GM12891 (cell line): ENCODE results near the gene PDGFC.

Experiments
- DNase-seq: peaks from one replicate; pipeline ENCODE4 v3.0.0; 2011; ENCODE audit warnings: low spot score; ENCODE audit not compliant: insufficient read length
- FAIRE-seq: peaks from 2 replicates; lab custom pipeline; 2011; peaks lifted over from hg19 to GRCh38; lab: Jason Lieb, UNC
- PAX5 ChIP-seq: IDR thresholded peaks from 2 replicates; pipeline ENCODE4 v1.6.1; 2011; ENCODE audit warnings: low read length, moderate library complexity, mild to moderate bottlenecking; ENCODE audit not compliant: insufficient read depth, severe bottlenecking
- POLR2A ChIP-seq: IDR thresholded peaks from 2 replicates; pipeline ENCODE4 v1.6.1; 2011; ENCODE audit warnings: low read depth, low read length, control low read depth
- POLR2AphosphoS5 ChIP-seq: IDR thresholded peaks from 2 replicates; pipeline ENCODE4 v1.6.1; 2011; ENCODE audit warnings: low read depth, low read length, control low read depth
- POU2F2 ChIP-seq: IDR thresholded peaks from 2 replicates; pipeline ENCODE4 v1.6.1; 2011; ENCODE audit warnings: low read depth, mild to moderate bottlenecking, control low read depth, low read length, moderate library complexity
- SPI1 ChIP-seq: IDR thresholded peaks from 2 replicates; pipeline ENCODE4 v1.6.1; 2011; ENCODE audit warnings: low read depth, low read length, control low read depth
- TAF1 ChIP-seq: IDR thresholded peaks from 2 replicates; pipeline ENCODE4 v1.6.1; 2011; ENCODE audit warnings: low read depth, low read length, control low read depth

PDGFC gene

GRCh38 chr4:156953951-156954350, 17.6 kb downstream of the PDGFC start:
- DNase-seq = no peak
- no peak for FAIRE-seq
- TF ChIP-seq TAF1 (no peak), PAX5 (no peak), POLR2AphosphoS5 (no peak), POLR2A (no peak), POU2F2 (no peak), SPI1 (no peak)

DNA sequence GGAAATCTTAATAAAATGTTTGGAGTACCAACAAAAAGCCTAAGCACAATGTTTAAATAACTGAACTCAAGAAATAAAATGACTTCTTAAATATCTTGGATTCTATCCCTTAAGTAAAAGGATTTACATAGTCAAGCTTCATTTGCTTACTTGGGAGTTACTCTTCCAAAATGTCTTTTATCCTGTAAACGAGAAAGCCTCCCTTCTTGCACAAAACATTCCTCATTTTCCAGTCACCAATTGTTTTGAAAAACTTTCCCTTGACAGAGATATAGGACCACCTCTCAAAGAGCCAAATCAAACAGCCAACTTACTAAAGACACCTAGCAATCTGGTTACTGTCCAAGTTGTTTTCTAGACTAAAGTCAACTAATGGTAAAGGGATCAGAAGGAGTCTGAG, 18.6 kb downstream of the PDGFC start:
- no peak for DNase-seq
- TF ChIP-seq TAF1 (no peak), PAX5 (no peak)
- no peak for FAIRE-seq

DNA sequence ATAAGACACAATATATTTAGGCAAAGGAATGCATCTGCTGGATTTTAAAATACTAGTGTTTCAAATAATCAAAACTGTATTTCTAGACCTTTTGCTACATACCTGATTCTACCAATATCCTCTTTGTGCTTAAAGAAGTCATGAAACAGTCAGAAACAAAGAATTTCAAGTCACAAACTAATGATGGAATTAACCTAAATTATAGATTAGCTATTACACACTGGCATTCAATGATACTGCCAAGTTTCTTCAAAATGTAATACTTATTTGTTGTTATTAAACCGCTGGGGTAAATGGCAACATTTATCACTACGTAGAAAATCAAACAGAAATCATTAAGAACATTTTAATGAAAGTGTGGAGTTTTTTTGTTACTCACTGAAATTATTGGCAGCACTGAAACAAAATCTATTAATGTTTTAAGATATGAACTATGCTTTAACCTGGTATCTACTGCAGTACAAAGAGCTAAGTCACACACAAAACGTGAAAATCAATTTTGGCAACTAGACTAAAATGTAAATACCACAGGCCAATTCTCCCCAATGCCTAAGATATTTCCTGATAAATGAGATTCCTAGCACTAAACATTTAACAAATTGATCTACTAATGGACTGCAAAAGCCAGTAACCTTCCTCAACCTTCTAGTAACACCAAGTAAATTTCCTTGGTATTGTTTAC, 19.4 kb downstream of the PDGFC start:
- TF ChIP-seq POLR2A = no peak
- no peak for TF ChIP-seq PAX5
- TF ChIP-seq POU2F2 = no peak
- no peak for TF ChIP-seq SPI1
- FAIRE-seq = no peak
- DNase-seq = no peak

GRCh38 chr4:156950948-156951347, 20.7 kb downstream of the PDGFC start:
- DNase-seq = no peak
- TF ChIP-seq POU2F2 = no peak
- TF ChIP-seq POLR2AphosphoS5 = no peak
- TF ChIP-seq PAX5 = no peak
- no peak for TF ChIP-seq POLR2A
- TF ChIP-seq SPI1 = no peak
- TF ChIP-seq TAF1 = no peak
- no peak for FAIRE-seq

DNA sequence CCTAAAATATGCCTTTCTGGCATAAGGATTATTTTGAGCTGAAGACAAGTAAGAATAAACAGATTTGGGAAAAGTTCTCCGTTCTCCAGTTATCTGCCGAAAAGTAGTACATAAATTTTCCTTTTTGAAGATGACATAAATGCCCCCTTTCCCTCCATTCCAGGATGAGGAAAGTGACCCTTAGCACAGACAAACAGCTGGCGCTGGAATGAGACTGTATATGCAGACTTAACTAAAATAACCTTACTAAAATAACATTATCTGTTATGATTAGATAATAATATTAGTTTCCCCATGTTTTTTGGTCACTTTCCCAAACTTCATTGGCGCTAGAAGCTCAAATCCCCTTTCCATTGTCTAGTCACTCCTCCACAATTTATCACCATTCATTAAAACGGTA, 21.5 kb downstream of the PDGFC start:
- no peak for FAIRE-seq
- no peak for DNase-seq
- TF ChIP-seq POLR2AphosphoS5 (no peak), PAX5 (no peak), SPI1 (no peak), TAF1 (no peak), POLR2A (no peak), POU2F2 (no peak)

DNA sequence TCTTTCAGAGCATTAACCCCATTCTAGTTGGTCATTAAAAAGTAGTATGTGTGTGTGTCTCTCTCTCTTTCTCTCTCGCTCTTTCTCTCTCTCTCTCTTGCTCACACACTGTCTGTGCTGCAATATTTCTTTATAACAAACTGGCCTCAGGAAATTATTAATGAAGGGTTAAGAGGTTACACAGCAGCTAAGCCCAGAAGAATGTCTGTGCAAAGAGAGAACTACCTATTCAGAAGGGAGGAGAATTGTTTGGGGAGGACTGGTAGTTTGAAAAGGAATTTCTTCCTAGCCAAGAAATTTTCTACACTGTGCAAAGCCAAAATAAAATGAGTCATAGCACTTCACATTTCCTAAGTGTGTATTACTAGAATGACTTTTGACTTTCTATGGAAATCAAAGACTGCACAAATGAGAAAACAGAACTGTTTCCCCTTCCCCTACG, 22.2 kb downstream of the PDGFC start:
- TF ChIP-seq TAF1 = no peak
- TF ChIP-seq POLR2AphosphoS5 = no peak
- TF ChIP-seq POLR2A = no peak
- TF ChIP-seq PAX5 = no peak
- TF ChIP-seq POU2F2 = no peak
- no peak for TF ChIP-seq SPI1
- FAIRE-seq = no peak
- DNase-seq = no peak

DNA sequence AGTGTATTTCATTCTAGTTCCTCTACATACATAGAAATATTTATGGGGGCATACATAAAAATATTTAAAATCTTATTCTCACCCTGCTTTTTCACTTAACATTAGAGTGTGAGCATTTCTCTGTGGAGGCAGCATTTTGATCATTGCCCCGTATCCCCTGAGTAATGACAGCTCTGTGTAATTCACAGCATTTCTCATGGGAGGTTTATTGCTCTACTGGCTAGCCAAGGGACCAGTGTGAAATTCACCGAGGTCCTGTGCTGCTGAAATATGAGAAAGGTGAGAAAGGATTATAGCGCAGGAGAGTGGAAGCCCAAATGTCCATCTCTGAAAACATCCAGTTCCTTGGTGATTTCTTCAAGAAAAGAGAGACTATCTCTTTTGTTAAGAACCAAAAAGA, 22.9 kb downstream of the PDGFC start:
- DNase-seq (no peak), FAIRE-seq (no peak)
- no peak for TF ChIP-seq POU2F2
- TF ChIP-seq TAF1 = no peak
- TF ChIP-seq POLR2AphosphoS5 = no peak
- TF ChIP-seq POLR2A = no peak
- TF ChIP-seq PAX5 = no peak
- no peak for TF ChIP-seq SPI1

DNA sequence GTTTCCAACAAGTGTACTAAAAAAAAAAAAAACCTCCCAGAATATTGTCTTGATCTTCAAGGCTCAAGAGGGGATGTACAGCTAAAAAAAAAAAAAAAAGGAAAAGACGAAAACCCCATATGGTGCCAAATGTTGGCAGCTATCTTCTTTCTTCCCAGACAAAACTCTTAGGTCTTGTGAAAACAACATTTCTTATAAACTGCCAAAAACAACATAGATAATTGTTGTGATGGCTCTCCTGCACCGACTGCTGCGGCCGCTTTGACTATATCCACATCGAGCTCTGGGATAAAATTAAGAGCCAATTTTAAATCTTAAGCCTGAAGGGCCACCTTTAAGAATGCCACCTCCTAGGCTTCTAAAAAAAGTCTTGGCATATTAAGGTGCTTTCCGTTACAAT, 23.5 kb downstream of the PDGFC start:
- no peak for FAIRE-seq

DNA sequence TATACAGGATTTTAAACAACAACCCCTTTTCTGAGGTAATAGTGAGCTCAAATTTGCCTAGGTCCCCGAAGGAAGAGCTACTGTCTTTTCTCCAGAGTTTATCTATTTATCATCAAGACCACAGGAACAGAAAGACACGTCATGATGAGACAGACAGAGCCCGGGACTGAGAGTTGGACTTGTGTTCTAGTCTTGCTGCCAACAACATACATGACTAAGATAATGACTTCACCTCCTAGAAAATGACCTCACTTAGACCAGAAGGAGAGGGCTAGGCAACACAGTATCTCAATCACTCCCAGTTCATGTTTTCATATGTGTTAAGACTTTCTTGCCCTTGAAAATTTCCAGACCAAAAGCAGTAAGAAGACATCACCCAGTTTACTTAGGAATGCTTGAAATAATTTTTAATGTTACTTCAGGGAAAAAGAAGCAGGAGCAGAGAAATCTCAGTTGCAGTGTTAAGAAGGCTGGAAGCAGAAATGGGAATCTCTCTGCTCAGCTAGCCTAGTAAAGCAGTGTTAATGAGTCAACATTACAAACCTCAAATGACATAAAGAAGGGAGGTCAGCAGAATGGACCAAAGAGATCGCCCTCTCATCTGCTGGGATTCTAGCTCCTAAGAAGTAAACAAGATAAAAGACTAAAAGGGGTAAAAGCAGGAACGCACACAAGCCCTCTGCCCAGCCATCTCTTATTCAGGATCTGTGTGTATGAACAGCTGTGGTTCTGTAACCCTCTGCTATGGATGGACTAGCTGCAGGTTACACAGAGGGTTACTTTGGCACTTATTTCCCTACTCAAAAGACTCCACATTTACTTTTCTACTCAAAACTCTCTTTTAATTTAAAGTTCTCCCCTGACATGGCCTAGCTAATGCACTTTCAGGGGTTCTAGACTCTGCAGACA, 24.8 kb downstream of the PDGFC start:
- FAIRE-seq (no peak), DNase-seq (no peak)
- no peak for TF ChIP-seq TAF1

More for the DNA sequence above, 23.5 kb downstream of the PDGFC start:
- no peak for DNase-seq
- TF ChIP-seq TAF1 (no peak), POLR2AphosphoS5 (no peak), PAX5 (no peak), POU2F2 (no peak), POLR2A (no peak), SPI1 (no peak)

GRCh38 chr4:156945532-156945931, 26.1 kb downstream of the PDGFC start:
- FAIRE-seq (no peak), DNase-seq (no peak)
- no peak for TF ChIP-seq SPI1
- no peak for TF ChIP-seq POU2F2
- TF ChIP-seq TAF1 = no peak
- no peak for TF ChIP-seq POLR2A
- no peak for TF ChIP-seq PAX5
- no peak for TF ChIP-seq POLR2AphosphoS5
